Lower lobe of right lung (tissue), 2 donors: ENCODE results near the gene TMEM107. TPM values are rescaled to one million over a fixed set of nuclear protein-coding genes. Genes with fewer than 3 reads are reported as not detected.

Experiments used
- ATAC-seq, 2 donors: fragments of 200-7000 bp; cut with Tn5 transposase; one replicate each; pipeline ENCODE4 v1.9.1; 2020 to 2022; ENCODE audit warnings: mild to moderate bottlenecking in 2 of 2, moderate library complexity in 2 of 2
- DNase-seq: peaks from one replicate; pipeline ENCODE4 v3.0.0-alpha.2; 2020
- H3K27ac ChIP-seq: fragments of 200-600 bp; one replicate; pipeline ENCODE4 v1.8.0; 2022
- H3K27me3 ChIP-seq: fragments of 200-600 bp; one replicate; pipeline ENCODE4 v1.8.0; 2022; ENCODE audit warnings: low read depth
- H3K36me3 ChIP-seq: fragments of 200-600 bp; one replicate; pipeline ENCODE4 v1.8.0; 2022; ENCODE audit warnings: mild to moderate bottlenecking
- H3K4me1 ChIP-seq: fragments of 200-600 bp; one replicate; pipeline ENCODE4 v1.8.0; 2022
- H3K4me3 ChIP-seq: fragments of 200-600 bp; one replicate; pipeline ENCODE4 v1.8.0; 2022; ENCODE audit warnings: mild to moderate bottlenecking
- H3K9me3 ChIP-seq: fragments of 200-600 bp; one replicate; pipeline ENCODE4 v1.8.0; 2022
- CTCF ChIP-seq: fragments of 200-600 bp; IDR thresholded peaks from one replicate; pipeline ENCODE4 v1.8.0; 2022; ENCODE audit warnings: antibody characterized with exemption, mild to moderate bottlenecking
- intact Hi-C: fragments of 100-400 bp; cut with DNase I; formaldehyde crosslinking; loops from one replicate; pipeline ENCODE4 v1.11.0; 2022
- total RNA-seq: library from RNA; stranded (reverse); fragmentation: NEBNext Ultra II Directional; extraction: Animal tissue kit (Norgen Biotek cat#: 25700); gene quantifications from one replicate; pipeline ENCODE4 v1.2.1, GENCODE V29; 2021
- donor health status: DM: no; HTN: yes; CAD: no; lungs with severe emphysema.

The TMEM107 gene
- total RNA-seq, 1 donor from 2014 or later: 12.9 TPM

GRCh38 chr17:8190506-8190905 lies 14.3 kb upstream of the TMEM107 start:
- H3K4me3 ChIP-seq: peak overlapping the region; percentile 97
- ATAC-seq (no peak), DNase-seq (no peak)
- intact Hi-C loops: no loop called here
- H3K27me3 ChIP-seq: no peaks in the 10 kb centered on the region
- H3K9me3 ChIP-seq: no peaks in the 10 kb centered on the region
- no peak for TF ChIP-seq CTCF
- H3K27ac ChIP-seq: peak overlapping the region; percentile 98
- H3K4me1 ChIP-seq: peaks cover 60% of the 10 kb centered on the region
- H3K36me3 ChIP-seq: no peaks in the 10 kb centered on the region

- no peaks in the 10 kb centered on the region for H3K9me3 ChIP-seq
These were observed 13.7 kb upstream of the TMEM107 start, which contains the start of gene BORCS6 for GRCh38 chr17:8189711-8190477. Gene BORCS6 (minus strand): TSS chr17:8190180. CDS start chr17:8190140, 40 bp downstream.

GRCh38 chr17:8189041-8189710 lies 13.0 kb upstream of the TMEM107 start:
- no peaks in the 10 kb centered on the region for H3K36me3 ChIP-seq
- TF ChIP-seq CTCF: no peak
- intact Hi-C loops: no loop called here
- peak in 1 of 2 donors; percentile 0 for ATAC-seq
- H3K4me3 ChIP-seq: peak overlapping the region; percentile 97
- peaks cover 60% of the 10 kb centered on the region for H3K4me1 ChIP-seq
- no peaks in the 10 kb centered on the region for H3K9me3 ChIP-seq
- H3K27me3 ChIP-seq: no peaks in the 10 kb centered on the region
- peak overlapping the region; percentile 98 for H3K27ac ChIP-seq
- DNase-seq: peak; percentile 59

More at GRCh38 chr17:8189711-8190477, 13.7 kb upstream of the TMEM107 start, which contains the start of gene BORCS6:
- DNase-seq: peak; percentile 99
- Histone ChIP-seq H3K4me1 (peaks cover 60% of the 10 kb centered on the region), H3K27ac (peak within 1 kb of the TSS; percentile 98), H3K4me3 (peak within 1 kb of the TSS; percentile 97), H3K27me3 (no peaks in the 10 kb centered on the region), H3K36me3 (no peaks in the 10 kb centered on the region)
- intact Hi-C loops: no loop called here
- peak; percentile 17 for TF ChIP-seq CTCF
- ATAC-seq: peak; percentile 76 to 87

GRCh38 chr17:8188263-8188839 lies 12.2 kb upstream of the TMEM107 start:
- Histone ChIP-seq H3K9me3 (no peaks in the 10 kb centered on the region), H3K36me3 (no peaks in the 10 kb centered on the region), H3K27ac (peak overlapping the region; percentile 98), H3K4me3 (peak overlapping the region; percentile 97), H3K27me3 (no peaks in the 10 kb centered on the region), H3K4me1 (peaks cover 59% of the 10 kb centered on the region)
- intact Hi-C loops: no loop called here
- DNase-seq: no peak
- TF ChIP-seq CTCF: no peak
- no peak for ATAC-seq

- Histone ChIP-seq H3K36me3 (no peaks in the 10 kb centered on the region), H3K9me3 (no peaks in the 10 kb centered on the region), H3K4me1 (peaks cover 52% of the 10 kb centered on the region), H3K27me3 (no peaks in the 10 kb centered on the region), H3K4me3 (peak overlapping the region; percentile 97), H3K27ac (peak overlapping the region; percentile 98)
- peak; percentile 69 to 71 for ATAC-seq
- intact Hi-C loops: no loop called here
- peak; percentile 6 for TF ChIP-seq CTCF
- peak; percentile 87 for DNase-seq
These were observed 11.5 kb upstream of the TMEM107 start for GRCh38 chr17:8187517-8188262.
